Neuronal stem cell (in vitro differentiated cells): Measurements from ENCODE around the gene YEATS2.

ENCODE experiments used
- DNase-seq: peaks from one replicate; pipeline ENCODE4 v3.0.0-alpha.2; 2013; ENCODE audit warnings: low spot score
- H2AFZ ChIP-seq: one replicate; pipeline ENCODE4 v1.6.1; 2013; ENCODE audit warnings: mild to moderate bottlenecking, low read length, inconsistent platforms
- H2AK5ac ChIP-seq: 2 replicates; pipeline ENCODE4 v1.6.1; 2013; ENCODE audit warnings: low read depth, mild to moderate bottlenecking, inconsistent platforms, low read length, moderate library complexity, mixed read lengths
- H2BK120ac ChIP-seq: 2 replicates; pipeline ENCODE4 v1.6.1; 2013; ENCODE audit warnings: low read depth, mild to moderate bottlenecking, inconsistent platforms, low read length, moderate library complexity, mixed read lengths
- H2BK12ac ChIP-seq: one replicate; pipeline ENCODE4 v1.6.1; 2013; ENCODE audit warnings: low read length, inconsistent platforms
- H2BK15ac ChIP-seq: 2 replicates; pipeline ENCODE4 v1.6.1; 2013; ENCODE audit warnings: mild to moderate bottlenecking, low read length, inconsistent platforms, mixed read lengths
- H2BK5ac ChIP-seq: one replicate; pipeline ENCODE4 v1.6.1; 2013; ENCODE audit warnings: inconsistent platforms, mild to moderate bottlenecking, low read length, moderate library complexity
- H3K14ac ChIP-seq: one replicate; pipeline ENCODE4 v1.6.1; 2013; ENCODE audit warnings: low read length, inconsistent platforms
- H3K18ac ChIP-seq: 2 replicates; pipeline ENCODE4 v1.6.1; 2013; ENCODE audit warnings: low read length, inconsistent platforms
- H3K23ac ChIP-seq: 2 replicates; pipeline ENCODE4 v1.6.1; 2013; ENCODE audit warnings: low read depth, mild to moderate bottlenecking, mixed read lengths, low read length, inconsistent platforms; ENCODE audit not compliant: poor library complexity
- H3K27ac ChIP-seq: replicated peaks from 3 replicates; pipeline ENCODE4 v1.5.1; 2013; ENCODE audit warnings: low read length, inconsistent platforms
- H3K27me3 ChIP-seq, 3 experiments: 2 replicates each; pipeline ENCODE4 v1.6.1; 2013; ENCODE audit warnings: low read length in 3 of 3, mild to moderate bottlenecking in 2 of 3, inconsistent platforms in 1 of 3, low read depth in 1 of 3, mixed read lengths in 1 of 3, moderate library complexity in 1 of 3; ENCODE audit not compliant: control insufficient read depth in 3 of 3, insufficient read depth in 3 of 3
- H3K36me3 ChIP-seq, 2 donors: replicated peaks in 1 of 2; 2 replicates each; pipeline ENCODE4 v1.6.1; 2013; ENCODE audit warnings: low read length in 2 of 2; ENCODE audit not compliant: control insufficient read depth in 2 of 2, insufficient read depth in 2 of 2
- H3K4ac ChIP-seq: 2 replicates; pipeline ENCODE4 v1.6.1; 2013; ENCODE audit warnings: inconsistent platforms, mild to moderate bottlenecking, low read length, moderate library complexity
- H3K4me1 ChIP-seq, 2 donors: 1 replicate in 1 of 2; 2 replicates in 1 of 2; pipeline ENCODE4 v1.6.1; 2013; ENCODE audit warnings: low read length in 2 of 2, low read depth in 1 of 2; ENCODE audit not compliant: control insufficient read depth in 2 of 2, insufficient read depth in 1 of 2
- H3K4me2 ChIP-seq: one replicate; pipeline ENCODE4 v1.6.1; 2013; ENCODE audit warnings: mild to moderate bottlenecking, low read length, inconsistent platforms; ENCODE audit not compliant: insufficient read depth, poor library complexity, severe bottlenecking
- H3K4me3 ChIP-seq, 2 donors: 2 replicates each; pipeline ENCODE4 v1.5.1; 2013; ENCODE audit warnings: low read length in 2 of 2, mild to moderate bottlenecking in 2 of 2, inconsistent platforms in 1 of 2, moderate library complexity in 1 of 2
- H3K79me1 ChIP-seq: one replicate; pipeline ENCODE4 v1.6.1; 2013; ENCODE audit warnings: low read depth, mild to moderate bottlenecking, inconsistent platforms, low read length, moderate library complexity
- H3K9ac ChIP-seq: one replicate; pipeline ENCODE4 v1.6.1; 2013; ENCODE audit warnings: mild to moderate bottlenecking, low read depth, low read length, inconsistent platforms; ENCODE audit not compliant: poor library complexity
- H3K9me3 ChIP-seq, 2 donors: replicated peaks in 1 of 2; 2 replicates each; pipeline versions ENCODE3 to v1.6.1; 2013; ENCODE audit warnings: low read length in 2 of 2, mild to moderate bottlenecking in 2 of 2, inconsistent platforms in 1 of 2, low read depth in 1 of 2, mixed read lengths in 1 of 2, moderate library complexity in 1 of 2; ENCODE audit not compliant: control insufficient read depth in 2 of 2, insufficient read depth in 1 of 2
- H4K8ac ChIP-seq: one replicate; pipeline ENCODE4 v1.6.1; 2013; ENCODE audit warnings: low read depth, mild to moderate bottlenecking, inconsistent platforms, low read length, moderate library complexity
- H4K91ac ChIP-seq: one replicate; pipeline ENCODE4 v1.6.1; 2013; ENCODE audit warnings: low read length, low read depth, mild to moderate bottlenecking, inconsistent platforms; ENCODE audit not compliant: poor library complexity
- WGBS, 2 donors: extraction: QIAGEN DNeasy Blood & Tissue Kit; methylation state at CpG; one replicate each; pipeline ENCODE4 v1.1.7; 2013; ENCODE audit warnings: missing lambda C conversion rate in 2 of 2, mixed read lengths in 1 of 2; ENCODE audit not compliant: insufficient read length in 2 of 2, insufficient replicate concordance in 1 of 2; ENCODE audit errors: extremely low coverage in 2 of 2; 5-methylcytosine and 5-hydroxymethylcytosine counted together

The YEATS2 gene

GRCh38 chr3:183818706-183819624 is 121.4 kb downstream of the YEATS2 start:
- Histone ChIP-seq H4K91ac (no peak overlapping the region), H3K27ac (no peak overlapping the region), H3K9ac (no peak overlapping the region), H3K36me3 (peaks cover 0 to 32% of the 10 kb centered on the region in 2 donors), H2AFZ (no peak overlapping the region), H3K79me1 (no peaks in the 10 kb centered on the region), H3K18ac (peak overlapping the region; percentile 35), H2BK120ac (no peak overlapping the region), H3K9me3 (peaks cover 0 to 2% of the 10 kb centered on the region in 2 donors), H3K4ac (no peak overlapping the region), H3K27me3 (peaks cover 0 to 3% (median 0%) of the 10 kb centered on the region in 3 experiments), H3K4me2 (no peak overlapping the region), H2BK15ac (no peak overlapping the region), H4K8ac (no peak overlapping the region), H3K4me1 (peaks cover 3 to 5% of the 10 kb centered on the region in 2 donors), H2BK12ac (no peak overlapping the region), H3K4me3 (peak overlapping the region in 1 of 2 donors; percentile 24), H3K23ac (peak overlapping the region; percentile 89), H3K14ac (no peak overlapping the region), H2BK5ac (peak overlapping the region; percentile 66), H2AK5ac (peak overlapping the region; percentile 46)
- WGBS, 2 donors, result no CpG with 5 or more reads among the region's 25 CpGs
- DNase-seq, result no peak

GRCh38 chr3:183819831-183820230 is 122.2 kb downstream of the YEATS2 start:
- Histone ChIP-seq H3K18ac (no peak overlapping the region), H3K27ac (no peak overlapping the region), H3K9me3 (peaks cover 0 to 2% of the 10 kb centered on the region in 2 donors), H3K27me3 (peaks cover 0 to 3% (median 0%) of the 10 kb centered on the region in 3 experiments), H2AK5ac (peak overlapping the region; percentile 46), H2AFZ (no peak overlapping the region), H2BK15ac (no peak overlapping the region), H2BK120ac (no peak overlapping the region), H3K14ac (no peak overlapping the region), H3K4ac (no peak overlapping the region), H3K23ac (no peak overlapping the region), H3K9ac (no peak overlapping the region), H2BK12ac (no peak overlapping the region), H2BK5ac (no peak overlapping the region), H4K91ac (no peak overlapping the region), H3K4me3 (no peak overlapping the region), H4K8ac (no peak overlapping the region), H3K4me1 (peaks cover 4 to 5% of the 10 kb centered on the region in 2 donors), H3K4me2 (no peak overlapping the region), H3K36me3 (peaks cover 0 to 28% of the 10 kb centered on the region in 2 donors), H3K79me1 (no peaks in the 10 kb centered on the region)
- WGBS, 2 donors, result no CpG with 5 or more reads among the region's 6 CpGs
- DNase-seq, result no peak

DNA sequence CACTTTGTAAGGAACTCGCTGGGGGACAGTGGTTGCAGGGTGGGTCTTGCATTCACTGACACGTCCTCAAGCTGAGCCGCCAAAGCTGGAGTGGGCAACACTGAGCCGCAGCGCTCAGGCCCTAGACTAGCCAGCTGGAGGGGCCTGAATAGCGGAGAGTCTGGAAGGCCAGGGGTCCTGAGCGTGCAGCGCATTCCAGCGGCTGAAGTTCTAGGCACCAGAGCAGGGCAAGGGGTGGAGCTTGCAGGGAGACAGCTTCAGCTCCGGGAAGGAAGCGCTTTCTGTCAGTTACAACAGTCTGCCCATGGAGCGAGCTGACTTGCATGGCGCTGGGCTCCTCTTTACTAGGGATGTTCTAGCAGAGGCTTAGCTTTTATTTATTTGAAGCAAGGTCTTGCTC is 125.0 kb downstream of the YEATS2 start:
- Histone ChIP-seq H3K4me1 (peaks cover 4 to 7% of the 10 kb centered on the region in 2 donors), H3K9ac (no peak overlapping the region), H3K18ac (peak overlapping the region; percentile 80), H3K27ac (no peak overlapping the region), H2AK5ac (peak overlapping the region; percentile 35), H3K4ac (no peak overlapping the region), H3K36me3 (peaks cover 0 to 2% of the 10 kb centered on the region in 2 donors), H3K14ac (no peak overlapping the region), H3K27me3 (peaks cover 0 to 3% (median 0%) of the 10 kb centered on the region in 3 experiments), H3K4me3 (no peak overlapping the region), H2BK120ac (no peak overlapping the region), H3K9me3 (no peaks in the 10 kb centered on the region), H4K91ac (no peak overlapping the region), H4K8ac (no peak overlapping the region), H3K23ac (no peak overlapping the region), H2AFZ (peak overlapping the region; percentile 6), H3K79me1 (no peaks in the 10 kb centered on the region), H2BK5ac (no peak overlapping the region), H3K4me2 (peak overlapping the region; percentile 19), H2BK12ac (no peak overlapping the region), H2BK15ac (no peak overlapping the region)
- DNase-seq, result peak; percentile 41
- no CpG with 5 or more reads among the region's 13 CpGs for WGBS, 2 donors

- H3K9me3 ChIP-seq, result no peaks in the 10 kb centered on the region
- H3K4me3 ChIP-seq, result peak overlapping the region in 1 of 2 donors; percentile 64
- H2BK12ac ChIP-seq, result no peak overlapping the region
- H3K27me3 ChIP-seq, result peaks cover 0 to 3% (median 0%) of the 10 kb centered on the region in 3 experiments
- H2BK15ac ChIP-seq, result no peak overlapping the region
- H3K27ac ChIP-seq, result no peak overlapping the region
- H2BK5ac ChIP-seq, result no peak overlapping the region
- no CpG with 5 or more reads among the region's 5 CpGs for WGBS, 2 donors
- no peak overlapping the region for H2BK120ac ChIP-seq
- H3K23ac ChIP-seq, result no peak overlapping the region
- peaks cover 0 to 13% of the 10 kb centered on the region in 2 donors for H3K36me3 ChIP-seq
- H3K14ac ChIP-seq, result no peak overlapping the region
- no peak overlapping the region for H4K8ac ChIP-seq
- no peak overlapping the region for H3K4me2 ChIP-seq
- H3K79me1 ChIP-seq, result no peaks in the 10 kb centered on the region
- H3K4ac ChIP-seq, result no peak overlapping the region
- no peak overlapping the region for H4K91ac ChIP-seq
- no peak overlapping the region for H3K9ac ChIP-seq
- no peak overlapping the region for H2AFZ ChIP-seq
- H3K18ac ChIP-seq, result no peak overlapping the region
- peaks cover 4 to 7% of the 10 kb centered on the region in 2 donors for H3K4me1 ChIP-seq
- no peak for DNase-seq
- no peak overlapping the region for H2AK5ac ChIP-seq
Measured at GRCh38 chr3:183823963-183824362, 126.4 kb downstream of the YEATS2 start.
